ENCODE data around the gene TICRR.

The TICRR gene

GRCh38 chr15:89672221-89673164 lies 97.2 kb downstream of the TICRR start:
- DNase-seq, result peak in 13 of 51 donors; percentile 8 to 44 (median 21)

DNA sequence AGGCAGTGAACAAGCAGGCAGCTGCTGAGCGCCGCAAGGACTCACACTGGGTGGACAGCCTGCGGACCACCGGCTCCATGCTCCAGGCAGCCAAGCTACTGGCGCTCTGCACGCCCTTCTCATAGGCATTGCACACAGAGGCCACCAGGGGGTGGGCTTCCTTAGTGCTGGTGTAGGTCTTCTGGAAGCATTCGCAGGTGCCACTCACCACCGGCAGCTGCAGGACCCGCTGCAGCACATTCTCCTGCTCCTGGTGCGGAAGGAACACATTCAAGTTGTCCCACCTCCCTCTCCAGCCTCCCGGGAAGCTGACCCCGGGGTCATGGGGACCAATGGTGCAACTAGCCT lies 97.9 kb downstream of the TICRR start:
- no peak for DNase-seq

- no peak for DNase-seq
These were observed 99.3 kb downstream of the TICRR start for GRCh38 chr15:89674526-89674925.

GRCh38 chr15:89675606-89676005 lies 100.3 kb downstream of the TICRR start:
- no peak for DNase-seq

DNA sequence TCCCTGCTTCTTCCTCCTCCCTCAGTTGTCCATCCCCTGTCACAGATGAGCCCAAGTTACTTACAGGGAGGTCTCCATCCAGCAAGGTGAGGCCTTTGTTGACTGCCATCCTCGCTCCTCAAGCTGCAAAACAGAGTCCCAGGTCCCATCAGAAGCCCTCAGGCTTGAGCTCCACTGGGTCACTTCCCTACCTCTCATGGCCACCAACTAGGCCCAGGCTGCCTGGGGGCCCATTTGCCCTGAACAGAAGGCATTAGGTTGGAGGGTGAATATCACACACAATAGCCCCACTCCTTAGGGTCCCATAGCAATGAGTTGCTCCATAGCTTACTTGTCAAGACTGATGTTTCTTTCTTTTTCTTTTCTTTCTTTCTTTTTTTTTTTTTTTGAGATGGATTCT lies 102.1 kb downstream of the TICRR start:
- no peak for DNase-seq

Data from hypothalamus (tissue), 51 donors.